ENCODE measurements around the gene LRATD1.

The LRATD1 gene

DNA sequence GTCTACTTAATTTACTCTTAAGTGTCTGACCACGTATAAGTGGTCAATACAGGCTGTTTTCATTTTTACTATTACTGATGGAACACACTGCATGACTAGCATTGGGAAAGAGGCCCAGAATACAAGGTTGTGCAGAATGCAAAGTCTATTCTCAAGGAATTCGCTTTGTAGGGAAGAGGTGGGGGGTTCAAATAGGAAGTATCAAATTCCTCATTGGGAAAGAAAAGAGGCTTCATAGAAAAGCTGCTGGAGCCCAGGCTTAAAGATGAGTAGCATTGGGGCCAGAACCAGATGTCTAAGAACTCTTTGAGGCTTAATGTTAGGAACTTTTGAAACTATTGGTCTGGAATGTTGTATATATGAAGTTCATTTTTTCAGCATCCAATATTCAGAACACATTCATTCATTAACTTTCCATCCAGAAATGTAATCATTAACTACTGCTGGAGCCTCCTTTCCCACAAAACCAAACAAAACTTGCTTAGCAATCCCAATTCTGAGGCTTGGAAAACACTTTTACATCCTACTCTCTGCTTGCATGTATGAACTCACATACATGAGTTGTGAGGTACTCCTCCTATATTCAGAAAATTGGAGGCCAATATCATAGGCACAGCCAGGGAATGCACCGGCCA is 994 bp upstream of the LRATD1 start:
- peak; percentile 9 for DNase-seq

DNA sequence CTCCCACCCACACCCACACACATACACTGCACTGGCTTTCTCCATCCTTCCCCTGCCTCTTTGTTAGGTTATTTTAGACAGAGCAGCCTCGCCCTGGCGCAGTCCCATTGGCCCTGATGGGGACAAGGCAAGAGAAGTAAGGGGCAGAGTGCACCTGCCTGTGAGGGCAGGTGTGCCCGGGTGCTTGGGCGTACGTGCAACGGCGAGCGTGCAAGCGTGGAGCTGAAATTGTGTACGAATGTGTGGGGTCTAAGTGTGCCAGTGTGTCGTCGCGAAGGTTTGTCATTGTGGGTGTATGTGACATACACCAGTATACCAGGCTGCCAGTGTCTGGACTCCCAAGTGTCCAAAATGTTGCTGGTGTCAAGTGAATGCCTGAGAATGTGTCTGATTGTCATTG is 544 bp downstream of the LRATD1 start:
- no peak for DNase-seq

- peak; percentile 67 for DNase-seq
These were observed 1.1 kb downstream of the LRATD1 start for GRCh38 chr2:14633461-14634181.

DNA sequence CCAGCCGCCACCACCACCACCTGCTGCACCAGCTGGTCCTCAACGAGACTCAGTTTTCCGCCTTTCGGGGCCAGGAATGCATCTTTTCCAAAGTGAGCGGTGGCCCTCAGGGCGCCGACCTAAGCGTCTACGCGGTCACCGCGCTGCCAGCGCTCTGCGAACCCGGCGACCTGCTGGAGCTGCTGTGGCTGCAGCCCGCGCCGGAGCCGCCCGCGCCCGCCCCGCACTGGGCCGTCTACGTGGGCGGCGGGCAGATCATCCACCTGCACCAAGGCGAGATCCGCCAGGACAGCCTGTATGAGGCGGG is 1.6 kb downstream of the LRATD1 start:
- DNase-seq = no peak

- DNase-seq = peak; percentile 94
These were observed 2.2 kb downstream of the LRATD1 start for GRCh38 chr2:14634489-14635390.

DNA sequence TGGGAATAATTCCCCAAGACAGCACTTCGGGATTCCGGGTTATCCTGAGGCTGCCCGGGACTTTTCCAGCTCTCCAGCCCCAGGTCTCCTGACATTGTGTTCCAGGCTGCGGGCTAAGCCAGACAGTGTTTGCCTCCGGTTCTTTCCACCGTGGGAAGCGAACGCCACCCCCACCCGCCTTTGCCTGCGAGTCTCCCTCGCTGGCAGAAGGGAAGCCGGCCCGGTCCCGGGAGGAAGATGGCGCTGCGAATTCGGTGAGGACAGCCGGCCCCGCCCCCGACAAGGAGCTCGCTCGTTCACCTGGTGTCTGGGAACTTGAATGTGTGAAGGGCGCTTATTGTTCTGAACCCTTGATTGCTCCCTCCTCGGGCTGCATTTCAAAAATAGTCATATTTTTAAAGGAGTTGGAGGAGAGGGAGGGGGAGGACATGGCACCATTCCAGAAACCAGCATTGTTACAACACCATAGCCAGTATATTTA is 2.9 kb downstream of the LRATD1 start:
- peak; percentile 86 for DNase-seq

- no peak for DNase-seq
These were observed 6.0 kb downstream of the LRATD1 start for GRCh38 chr2:14638488-14638887.

DNA sequence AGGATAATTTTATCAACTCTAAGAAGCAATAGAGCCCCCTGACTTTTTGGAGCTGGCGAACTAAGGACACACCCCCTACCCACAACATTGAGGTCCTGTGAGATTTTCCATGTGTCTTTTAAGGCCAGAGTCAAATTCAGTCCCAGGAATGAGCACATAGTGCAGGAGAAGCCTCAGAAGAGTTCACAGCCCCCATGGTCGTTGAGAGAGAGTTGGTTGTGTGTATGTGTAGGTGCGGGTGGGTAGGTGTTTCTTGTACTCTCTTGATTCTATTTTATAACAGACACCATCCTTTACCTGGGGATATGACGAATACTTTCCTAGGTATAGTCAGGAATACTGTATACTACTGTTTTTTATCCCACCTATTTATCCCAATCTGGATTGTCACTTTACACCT is 8.6 kb downstream of the LRATD1 start:
- no peak for DNase-seq

DNA sequence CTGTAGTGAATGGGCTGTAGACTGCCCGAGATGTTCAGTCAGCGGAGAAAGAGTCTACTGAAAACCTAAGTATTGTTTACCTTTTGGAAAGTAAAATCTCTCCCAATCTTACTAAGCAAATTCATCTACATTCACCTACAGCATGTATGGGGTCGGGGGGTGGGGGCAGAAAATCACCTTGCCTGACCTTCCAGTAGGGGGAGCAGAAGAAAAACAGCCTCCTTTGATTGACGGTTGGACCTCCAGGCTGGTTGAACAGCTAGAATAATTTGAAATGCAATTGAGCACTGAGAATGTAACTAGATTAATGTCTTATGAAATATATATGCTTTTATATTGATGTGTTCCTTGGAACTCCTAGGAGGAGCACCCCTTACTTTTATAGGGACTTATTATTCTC is 10.0 kb downstream of the LRATD1 start:
- DNase-seq = no peak

- DNase-seq = no peak
These were observed 15.2 kb downstream of the LRATD1 start for GRCh38 chr2:14647714-14648113.

DNA sequence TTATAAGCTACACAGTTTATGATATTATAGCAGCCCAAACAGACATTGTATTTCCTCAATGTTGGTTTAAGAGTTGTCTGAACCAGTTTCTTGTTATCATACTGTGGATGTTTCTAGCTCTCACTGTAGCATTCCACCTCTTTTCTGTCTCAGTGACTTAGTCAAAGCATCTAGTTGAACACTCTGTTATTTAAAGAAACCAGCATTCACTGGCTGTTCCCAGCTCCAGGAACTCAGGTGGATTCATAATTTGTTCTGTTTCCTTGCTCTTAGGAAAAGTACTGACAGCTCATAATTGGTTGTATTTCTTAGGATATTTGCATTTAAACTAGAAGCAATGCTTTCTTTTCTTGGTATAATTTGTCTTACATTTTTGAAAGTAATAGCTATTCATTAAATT is 17.5 kb downstream of the LRATD1 start:
- DNase-seq = no peak

- DNase-seq = no peak
These were observed 22.3 kb downstream of the LRATD1 start for GRCh38 chr2:14654835-14655282.

DNA sequence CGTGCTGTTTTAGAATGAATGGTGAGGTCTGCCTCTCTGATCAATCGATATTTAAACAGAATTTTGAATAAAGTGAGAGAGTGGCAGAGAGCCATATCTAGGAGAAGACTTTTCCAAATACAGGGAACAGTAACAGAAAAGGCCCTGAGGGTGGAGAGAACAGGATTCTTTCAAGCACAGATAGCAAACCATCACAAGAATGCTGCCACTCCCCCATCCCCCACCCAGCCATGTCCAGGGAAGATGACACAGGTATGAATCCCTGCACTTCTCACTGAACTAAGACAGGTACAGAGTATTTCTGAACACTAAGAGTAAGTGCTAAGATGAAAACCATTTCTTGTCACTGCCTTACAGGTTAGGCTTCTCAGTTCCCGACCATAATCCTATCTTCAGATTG is 23.6 kb downstream of the LRATD1 start:
- no peak for DNase-seq

DNA sequence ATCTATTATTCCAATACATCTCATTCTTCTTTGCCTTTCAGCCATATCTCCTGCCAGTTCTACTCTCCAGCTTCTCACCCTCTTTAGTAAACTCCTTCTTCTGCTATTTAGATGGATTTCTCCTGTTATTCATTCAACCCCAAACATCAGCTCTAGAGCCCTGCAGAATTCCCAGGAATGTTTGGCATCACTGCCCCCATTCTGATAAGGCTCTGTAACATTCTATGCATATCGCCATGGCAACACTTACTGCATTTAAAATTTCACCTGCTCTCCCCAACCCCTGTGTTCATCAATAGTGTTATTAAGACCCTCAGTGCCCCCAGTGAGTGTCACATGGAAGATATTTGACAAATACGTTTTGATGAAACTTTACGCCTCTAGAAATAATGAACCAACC is 28.6 kb downstream of the LRATD1 start:
- no peak for DNase-seq

- DNase-seq = no peak
These were observed 40.9 kb downstream of the LRATD1 start for GRCh38 chr2:14673351-14673875.

GRCh38 chr2:14675489-14675888 is 43.0 kb downstream of the LRATD1 start:
- no peak for DNase-seq

DNA sequence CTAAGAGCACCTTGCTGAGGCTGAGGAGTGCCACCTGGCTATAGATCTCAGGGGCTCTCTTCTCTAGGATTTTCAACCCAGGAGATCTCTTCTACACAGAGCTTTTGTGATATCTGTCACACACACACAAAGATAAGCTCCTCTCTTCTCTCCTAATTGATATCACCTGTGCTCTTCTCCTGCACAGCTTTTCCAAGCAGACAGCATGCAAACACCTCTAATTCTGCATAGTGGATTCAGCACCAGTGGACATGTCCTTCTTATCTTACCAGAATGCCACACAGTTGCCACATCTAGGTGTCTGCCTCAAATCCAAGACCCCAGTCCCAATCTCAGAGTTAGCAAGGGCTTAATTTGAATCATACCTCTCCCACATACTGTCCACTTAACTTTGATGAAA is 43.9 kb downstream of the LRATD1 start:
- no peak for DNase-seq

- no peak for DNase-seq
These were observed 44.5 kb downstream of the LRATD1 start for GRCh38 chr2:14677039-14677438.

- no peak for DNase-seq
These were observed 46.2 kb downstream of the LRATD1 start for GRCh38 chr2:14678761-14679160.

- no peak for DNase-seq
These were observed 49.1 kb downstream of the LRATD1 start for GRCh38 chr2:14681608-14682007.

Data from right kidney (tissue), 1 donor.